ENCODE data around the gene PCLO.
"Not testable (repeated sequence)": the region's sequence is repeated elsewhere in the genome, so short reads cannot be mapped to it uniquely, and the experiment has no call there.

The PCLO gene

DNA sequence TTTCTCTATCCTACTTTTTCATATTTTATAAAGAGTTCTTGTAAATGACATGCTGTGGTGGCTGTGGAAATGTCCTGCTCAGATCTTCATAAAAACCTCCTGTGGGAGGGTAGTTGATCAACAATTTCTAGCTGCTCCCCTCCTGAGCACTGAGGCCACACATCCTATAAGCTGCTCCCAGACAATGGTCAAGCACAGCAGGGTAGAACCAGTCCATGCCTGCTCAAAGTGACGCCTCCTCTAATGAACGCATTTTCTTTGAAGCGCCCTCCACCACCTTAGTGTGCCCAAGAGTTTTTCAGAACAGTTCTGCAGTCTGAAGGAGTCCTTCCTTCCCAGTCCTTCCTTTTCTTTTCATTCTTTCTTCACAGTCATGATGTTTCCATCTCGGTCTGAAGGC is 420.5 kb downstream of the PCLO start:
- DNase-seq: no peak

DNA sequence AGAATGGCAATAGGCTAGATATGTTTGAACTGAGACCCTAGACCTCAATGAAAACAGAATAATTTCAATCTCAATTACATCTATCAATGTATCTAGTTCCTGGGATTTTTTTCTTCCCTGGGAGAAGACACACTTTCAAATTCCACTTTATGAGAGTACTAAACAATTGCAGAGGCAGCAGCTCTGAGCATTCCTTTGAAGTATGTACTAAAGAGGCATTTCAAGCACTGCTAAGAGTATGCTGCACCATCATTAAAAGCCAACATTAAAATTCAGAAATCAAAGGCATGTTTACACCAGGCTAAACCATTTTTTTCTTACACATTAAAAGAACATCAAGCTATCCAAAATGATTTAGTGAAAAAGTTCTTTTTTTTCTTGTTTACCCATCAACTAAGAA is 421.2 kb downstream of the PCLO start:
- DNase-seq: no peak

DNA sequence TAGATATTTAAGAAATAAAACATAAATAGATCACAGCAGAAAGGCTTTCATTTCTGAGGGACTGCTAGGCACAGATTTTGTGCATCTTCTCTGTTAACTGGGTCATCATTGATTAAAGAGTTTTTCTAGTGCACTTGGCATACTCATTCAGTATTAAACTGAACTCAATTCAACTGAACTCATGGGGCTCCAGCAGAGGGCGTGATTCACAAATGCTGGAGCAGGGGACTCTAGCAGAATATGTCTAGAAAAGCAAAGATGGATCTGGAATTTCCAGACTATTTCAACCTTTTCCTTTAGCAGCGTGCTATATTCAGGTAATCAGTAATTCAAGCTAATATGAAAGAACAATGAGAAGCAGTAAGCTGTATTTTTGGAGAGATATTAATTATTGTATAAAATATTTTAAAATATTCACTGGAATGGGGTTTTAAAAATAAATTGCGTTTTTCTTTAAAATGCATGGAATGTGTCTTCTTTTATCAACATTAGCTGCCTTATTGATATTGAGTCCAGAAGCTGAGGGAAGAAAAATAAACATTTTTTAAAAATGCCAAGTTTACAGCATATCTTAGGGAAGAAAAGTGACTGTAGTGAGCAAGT is 422.3 kb downstream of the PCLO start:
- DNase-seq: peak in 9 of 56 donors; percentile 1 to 29 (median 8)

DNA sequence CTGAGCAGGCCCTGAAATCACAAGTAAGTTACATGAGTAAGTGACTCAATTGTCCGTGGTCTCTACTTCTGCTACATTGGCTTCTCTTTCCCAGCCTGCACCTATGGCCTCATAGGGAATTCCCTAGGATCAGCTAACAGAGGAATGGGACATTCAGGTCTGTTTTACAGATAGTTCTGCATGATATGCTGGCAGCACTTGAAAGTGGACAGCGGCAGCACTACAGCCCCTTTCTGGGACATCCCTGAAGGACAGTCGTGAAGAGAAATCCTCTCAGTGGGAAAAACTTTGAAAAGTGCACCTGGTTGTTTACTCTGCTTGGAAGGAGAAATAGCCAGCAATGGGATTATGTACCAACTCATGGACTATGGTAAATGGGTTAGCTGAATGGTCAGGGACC is 426.1 kb downstream of the PCLO start:
- no peak for DNase-seq

DNA sequence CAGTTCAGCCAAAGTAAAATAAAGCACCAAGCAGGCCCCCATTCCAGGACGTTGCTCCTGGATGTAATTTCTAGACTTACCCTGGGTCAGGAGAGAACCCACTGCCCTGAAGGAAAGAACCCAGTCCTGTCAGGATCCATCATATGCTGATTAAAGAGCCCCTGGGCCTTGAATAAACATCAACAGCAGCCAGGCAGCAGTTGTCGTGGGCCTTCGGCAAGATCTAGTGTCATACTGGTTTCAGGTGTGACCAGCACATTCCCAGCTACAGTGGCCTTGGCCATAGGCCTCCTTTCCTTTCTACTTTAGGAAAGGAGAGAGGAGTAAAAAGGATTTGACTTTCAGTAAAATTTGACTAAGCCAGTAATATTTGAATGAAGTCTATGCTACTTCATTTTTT is 430.0 kb downstream of the PCLO start:
- no peak for DNase-seq

DNA sequence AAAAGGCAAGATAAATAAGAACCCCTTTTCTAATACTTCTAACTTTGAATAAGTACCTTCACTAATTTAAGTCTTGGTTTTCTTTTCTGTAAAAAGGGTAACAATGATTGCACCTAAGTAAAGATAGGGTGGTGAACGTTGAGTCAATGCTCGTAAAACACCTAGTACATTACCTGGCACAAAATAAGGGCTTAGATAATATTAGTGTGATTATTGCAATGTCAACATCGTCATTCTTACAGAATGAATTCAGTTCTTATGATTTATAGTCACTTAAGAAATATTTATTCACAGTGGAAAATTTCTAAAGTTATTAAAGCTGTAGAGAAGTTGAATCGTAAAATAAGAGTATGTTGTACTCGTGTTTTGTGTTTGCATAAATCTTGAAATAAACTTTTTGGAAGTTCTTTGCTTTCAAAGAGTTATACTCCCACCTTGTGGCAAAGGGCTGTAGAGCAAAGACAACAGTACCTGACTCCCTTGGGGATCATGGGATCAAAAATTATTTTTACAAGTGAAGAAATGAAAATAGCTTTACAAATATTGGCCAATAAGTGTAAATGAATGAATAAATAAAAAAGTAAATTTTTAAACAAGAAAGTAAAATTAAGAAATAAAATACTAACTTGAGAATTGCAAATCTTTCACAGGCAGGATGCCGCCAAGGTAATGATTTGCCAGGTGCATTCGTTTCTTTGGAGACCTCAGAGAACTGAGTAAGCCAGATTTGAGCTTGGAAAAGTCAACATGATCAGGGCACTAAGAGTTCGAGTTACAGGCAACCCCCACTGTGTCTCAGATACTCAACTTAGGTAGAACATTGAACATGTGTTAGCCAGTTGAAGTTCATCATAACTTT is 433.3 kb downstream of the PCLO start:
- DNase-seq: no peak

DNA sequence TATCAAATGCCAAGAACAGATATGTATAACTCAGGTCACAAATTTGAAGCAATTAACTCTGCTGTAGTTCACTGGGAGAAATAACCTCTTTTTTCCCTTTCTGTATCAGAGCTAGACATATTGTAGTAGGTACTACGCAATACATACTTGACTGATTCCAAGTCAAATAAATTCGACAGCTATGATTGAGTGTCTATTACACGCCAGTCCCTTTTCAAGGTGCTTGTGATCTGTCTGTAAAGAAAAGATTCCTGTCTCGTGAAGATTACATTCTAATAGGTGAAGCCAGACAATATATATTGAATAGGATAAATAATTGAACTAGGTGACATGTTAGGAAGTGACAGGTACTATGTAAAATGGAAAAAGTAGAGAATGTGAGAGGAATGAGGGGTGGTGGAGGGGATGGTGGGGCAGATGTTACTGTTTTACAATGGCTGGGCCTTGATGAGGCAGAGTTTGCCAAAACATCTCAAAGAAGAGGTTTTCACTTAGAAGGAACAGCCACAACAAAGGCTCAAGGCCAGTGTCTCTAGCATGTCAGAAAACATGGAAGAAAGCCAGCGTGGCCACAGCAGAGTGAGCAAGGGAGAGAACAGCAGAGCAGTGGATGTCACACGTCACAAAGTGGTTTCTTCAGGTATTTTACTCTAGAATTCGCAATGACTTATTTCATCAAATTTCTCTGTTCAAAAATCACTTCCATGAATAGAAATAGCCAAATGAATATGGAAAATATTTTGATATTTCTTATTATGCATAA is 436.5 kb downstream of the PCLO start:
- no peak for DNase-seq

DNA sequence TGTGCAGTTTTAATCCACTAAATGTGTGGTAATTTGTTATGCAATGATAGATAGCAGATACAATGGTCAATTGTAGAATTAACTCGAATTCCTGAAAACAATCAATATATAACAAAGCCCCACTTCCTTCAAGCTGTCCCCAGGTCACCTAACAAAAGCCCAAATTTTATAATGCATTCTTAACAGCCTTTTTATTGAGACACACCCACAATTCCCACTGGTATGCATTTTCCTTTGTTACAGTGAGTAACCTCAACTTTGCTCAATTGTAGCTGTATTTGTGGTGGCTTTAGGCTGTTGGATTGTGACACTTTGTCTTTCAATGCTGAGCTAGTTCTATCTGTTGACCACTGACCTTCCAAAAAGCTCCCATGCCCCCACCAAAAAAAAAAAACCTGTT is 439.3 kb downstream of the PCLO start:
- no peak for DNase-seq

DNA sequence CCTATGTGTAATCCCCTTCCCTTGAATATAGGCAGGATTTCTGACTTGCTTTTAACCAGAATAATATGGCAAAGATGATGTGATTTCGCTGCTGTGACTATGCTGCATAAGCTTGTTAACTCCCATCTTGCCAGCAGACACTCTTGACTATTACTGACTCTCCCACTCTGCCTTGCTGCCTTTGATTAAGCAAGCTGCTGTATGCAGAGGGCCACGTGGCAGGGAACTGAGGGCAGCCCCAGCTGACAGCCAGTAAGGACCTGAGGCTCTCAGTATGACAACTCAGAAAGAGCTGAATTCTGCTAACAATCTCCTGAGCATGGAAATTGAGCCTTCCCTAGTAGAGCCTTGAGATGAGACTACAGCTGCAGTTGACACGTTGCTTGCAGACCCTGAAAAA is 439.7 kb downstream of the PCLO start:
- DNase-seq: no peak

DNA sequence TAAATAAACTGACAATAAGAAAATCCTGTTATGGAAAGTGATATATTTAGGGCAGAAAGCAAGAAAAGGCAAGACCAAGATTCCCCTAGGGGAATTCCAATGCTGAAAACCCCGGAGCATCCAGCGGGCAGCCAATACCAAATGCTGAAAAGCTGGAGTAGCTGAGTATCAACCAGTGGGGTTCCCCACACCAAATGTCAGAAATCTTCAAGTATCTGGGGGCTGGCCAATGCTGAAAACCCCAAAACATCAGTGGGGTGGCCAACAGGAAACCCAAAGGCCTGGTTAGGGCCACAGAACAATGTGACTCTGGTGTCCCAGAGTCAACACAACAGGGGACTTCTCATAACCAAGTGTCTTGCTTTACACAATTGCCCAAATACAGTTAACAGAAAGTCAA is 447.3 kb downstream of the PCLO start:
- no peak for DNase-seq

DNA sequence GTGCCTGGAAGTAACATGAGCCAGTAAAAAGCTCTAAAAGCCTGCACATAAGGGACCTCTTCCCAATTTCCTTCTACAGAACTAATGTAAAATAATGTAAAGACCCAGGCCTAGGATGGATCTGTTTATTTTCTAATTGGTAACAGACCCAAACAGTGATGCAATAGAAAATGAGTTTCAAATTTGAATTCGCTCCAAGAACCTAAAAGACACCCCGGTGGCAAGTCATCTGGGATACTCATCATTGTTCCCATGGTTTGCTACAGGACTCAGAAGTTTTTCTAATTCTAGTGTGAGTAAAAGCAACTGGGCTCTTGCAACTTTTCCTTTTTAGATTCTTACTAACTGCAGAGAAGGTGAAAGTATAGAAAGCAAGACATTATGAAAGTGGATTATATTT is 447.8 kb downstream of the PCLO start:
- DNase-seq: no peak

DNA sequence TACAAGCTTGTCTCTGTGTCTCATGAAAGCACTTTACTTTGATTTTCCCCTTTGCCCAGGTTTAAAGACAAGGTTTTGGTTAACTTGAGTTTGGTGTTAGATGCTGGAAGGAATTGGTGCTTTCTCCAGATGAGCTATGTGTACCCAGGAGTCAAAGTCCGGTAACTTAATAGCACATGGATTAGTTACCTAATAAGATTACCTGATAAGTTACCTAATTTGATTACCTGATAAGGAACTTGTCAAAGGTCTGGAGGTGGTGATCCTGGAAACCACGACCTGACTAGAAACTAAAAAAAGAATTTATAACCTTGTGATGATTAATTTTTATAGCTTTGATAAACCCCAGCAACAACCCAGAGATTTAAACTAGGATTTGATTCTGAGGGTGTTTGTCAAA is 449.2 kb downstream of the PCLO start:
- DNase-seq: no peak

DNA sequence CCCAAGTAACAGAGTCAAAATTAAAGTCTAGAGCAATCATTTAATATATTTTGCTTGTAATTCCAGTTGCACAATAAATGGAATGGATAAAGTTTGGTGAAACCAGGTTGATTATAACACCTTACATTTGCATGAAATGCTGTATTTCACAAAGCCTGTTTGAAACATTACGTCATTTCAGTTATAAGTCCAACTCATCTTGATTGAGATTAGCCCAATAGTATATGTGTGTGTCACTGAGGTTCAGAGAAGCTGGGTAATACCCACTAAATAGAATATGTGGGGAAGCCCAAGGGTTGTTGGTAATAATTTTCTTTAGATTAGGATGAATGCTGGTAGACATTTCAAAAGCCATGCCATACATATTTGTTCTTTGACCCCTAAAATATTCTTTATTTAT is 456.3 kb downstream of the PCLO start:
- DNase-seq: not testable (repeated sequence)

DNA sequence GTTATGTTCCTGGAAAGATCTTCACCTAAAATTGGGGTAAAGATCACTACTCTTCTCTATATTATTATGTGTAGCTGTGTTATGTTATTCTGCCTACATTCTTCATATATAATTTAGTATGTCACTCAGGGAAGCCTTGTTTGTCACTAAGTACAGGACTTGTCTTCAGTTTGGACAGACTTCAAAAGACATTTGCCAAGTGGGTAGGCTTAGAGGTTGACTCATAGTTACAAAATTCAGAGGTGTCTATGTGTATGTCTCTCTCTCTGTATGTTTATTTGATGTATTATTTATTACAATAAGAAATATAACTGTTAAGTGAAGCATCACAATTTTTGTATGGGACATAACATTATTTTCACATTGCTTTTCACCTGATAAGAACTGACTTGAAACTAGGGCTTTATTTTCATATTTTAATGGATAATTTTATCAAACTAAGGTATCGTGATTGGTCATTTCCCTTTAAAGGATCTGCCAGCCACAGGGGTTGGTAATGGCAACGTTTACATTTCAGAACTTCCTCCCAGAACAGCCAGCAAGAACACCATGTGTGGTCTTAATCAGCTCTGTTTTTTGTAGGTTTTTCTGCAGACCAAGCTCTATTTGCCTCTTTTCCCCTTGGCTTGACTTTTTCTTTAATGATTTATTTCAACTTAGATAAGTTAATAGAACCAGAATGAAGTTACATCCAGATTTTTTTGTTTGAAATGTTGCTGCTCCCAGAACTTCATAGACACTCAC is 457.0 kb downstream of the PCLO start:
- DNase-seq: no peak

DNA sequence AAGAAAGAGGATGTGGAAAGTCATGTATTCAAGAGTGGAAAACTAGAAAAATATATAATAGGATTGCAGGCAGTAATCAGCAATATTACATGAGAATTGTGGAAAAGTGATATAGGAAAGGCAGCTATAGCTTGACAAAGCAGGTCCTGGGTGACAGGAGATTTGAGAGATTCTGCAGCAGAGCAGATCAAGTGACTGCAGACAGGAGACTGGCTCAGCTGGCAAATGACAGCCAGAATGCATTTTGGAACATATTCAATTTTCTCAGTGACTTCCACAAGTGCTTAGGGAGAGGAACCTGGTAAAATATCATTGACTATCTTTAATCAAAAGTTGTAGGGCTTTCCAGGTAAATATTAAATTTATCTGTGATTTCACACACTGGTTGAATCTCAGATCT is 458.6 kb downstream of the PCLO start:
- no peak for DNase-seq

Measured in amygdala (tissue), 56 donors.